CD4-positive, CD25-positive, alpha-beta regulatory T cell (primary cell): Measurements from ENCODE around the gene PGAM5. TPM values are rescaled to one million over a fixed set of nuclear protein-coding genes. Genes with fewer than 3 reads are reported as not detected.
"Not testable (repeated sequence)": the region's sequence is repeated elsewhere in the genome, so short reads cannot be mapped to it uniquely, and the experiment has no call there.

Source experiments
- ATAC-seq, 2 donors: fragments of 150-1000 bp; cut with Tn5 transposase; one replicate each; pipeline ENCODE4 v1.10.0; 2021; ENCODE audit warnings: low read depth in 2 of 2, moderate number of reproducible peaks in 2 of 2, moderate library complexity in 1 of 2
- DNase-seq, 3 donors: peaks; one replicate each; pipeline versions ENCODE4 v3.0.0 to v3.0.0-alpha.2; 2012 to 2022; ENCODE audit warnings: mixed read lengths in 1 of 3
- H3K27ac ChIP-seq: one replicate; pipeline ENCODE4 v1.7.0; 2013; ENCODE audit warnings: mild to moderate bottlenecking, low read length; ENCODE audit not compliant: insufficient read depth, poor library complexity, severe bottlenecking
- H3K27me3 ChIP-seq: one replicate; pipeline ENCODE4 v1.7.0; 2013; ENCODE audit warnings: low read length; ENCODE audit not compliant: control insufficient read depth, insufficient read depth
- H3K36me3 ChIP-seq: one replicate; pipeline ENCODE4 v1.7.0; 2013; ENCODE audit warnings: mild to moderate bottlenecking, low read length, moderate library complexity; ENCODE audit not compliant: control insufficient read depth, insufficient read depth
- H3K4me1 ChIP-seq: 2 replicates; pipeline ENCODE4 v1.7.0; 2013; ENCODE audit warnings: mild to moderate bottlenecking, low read length; ENCODE audit not compliant: insufficient read depth, control insufficient read depth, poor library complexity, severe bottlenecking
- H3K4me3 ChIP-seq: one replicate; pipeline ENCODE4 v1.7.0; 2013; ENCODE audit warnings: low read depth, mild to moderate bottlenecking, low read length, moderate library complexity
- H3K9me3 ChIP-seq, 2 experiments: 1 replicate in 1 of 2; 2 replicates in 1 of 2; pipeline ENCODE4 v1.7.0; 2013; ENCODE audit warnings: low read length in 2 of 2, mild to moderate bottlenecking in 1 of 2, moderate library complexity in 1 of 2; ENCODE audit not compliant: control insufficient read depth in 2 of 2
- H3K27ac Mint-ChIP-seq, 3 donors: one replicate each; pipeline ENCODE4 v1.8.0; 2020 to 2022; ENCODE audit warnings: mild to moderate bottlenecking in 3 of 3, mixed read lengths in 3 of 3, moderate library complexity in 2 of 3
- H3K27me3 Mint-ChIP-seq: one replicate; pipeline ENCODE4 v1.8.0; 2022; ENCODE audit warnings: mild to moderate bottlenecking, mixed read lengths
- H3K36me3 Mint-ChIP-seq: one replicate; pipeline ENCODE4 v1.8.0; 2020; ENCODE audit warnings: mixed read lengths
- H3K4me1 Mint-ChIP-seq, 4 donors: one replicate each; pipeline ENCODE4 v1.8.0; 2020 to 2022; ENCODE audit warnings: mixed read lengths in 4 of 4, mild to moderate bottlenecking in 1 of 4
- H3K4me3 Mint-ChIP-seq, 4 donors: one replicate each; pipeline ENCODE4 v1.8.0; 2020 to 2022; ENCODE audit warnings: mild to moderate bottlenecking in 4 of 4, mixed read lengths in 4 of 4, moderate library complexity in 3 of 4
- H3K9me3 Mint-ChIP-seq, 7 donors: one replicate each; pipeline ENCODE4 v1.8.0; 2020 to 2022; ENCODE audit warnings: mixed read lengths in 7 of 7, mild to moderate bottlenecking in 3 of 7, moderate library complexity in 2 of 7
- polyA plus RNA-seq, 4 donors: library from polyadenylated mRNA; unstranded; fragments of 300-500 nt; fragmentation: Illumina TruSeq; gene quantifications; one replicate each; pipeline ENCODE4 v1.2.3, GENCODE V29; 2021
- total RNA-seq: library from RNA; stranded (reverse); gene quantifications from one replicate; pipeline ENCODE4 v1.2.3, GENCODE V29; 2022

Gene PGAM5
- total and polyA plus RNA-seq, 5 donors from 2014 or later: 17.5 to 25.3 (median 19.4) TPM

DNA sequence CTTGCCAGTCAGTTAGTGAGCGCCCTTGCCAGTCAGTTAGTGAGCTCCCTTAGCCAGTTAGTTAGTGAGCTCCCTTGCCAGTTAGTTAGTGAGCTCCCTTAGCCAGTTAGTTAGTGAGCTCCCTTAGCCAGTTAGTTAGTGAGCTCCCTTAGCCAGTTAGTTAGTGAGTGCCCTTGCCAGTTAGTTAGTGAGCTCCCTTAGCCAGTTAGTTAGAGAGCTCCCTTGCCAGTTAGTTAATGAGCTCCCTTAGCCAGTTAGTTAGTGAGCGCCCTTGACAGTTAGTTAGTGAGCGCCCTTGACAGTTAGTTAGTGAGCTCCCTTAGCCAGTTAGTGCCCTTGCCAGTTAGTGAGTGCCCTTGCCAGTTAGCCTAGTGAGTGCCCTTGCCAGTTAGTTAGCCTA lies 15.8 kb upstream of the PGAM5 start:
- Mint-ChIP-seq H3K27ac (peak overlapping the region in 1 of 3 donors; percentile 59), H3K36me3 (peaks cover 12% of the 10 kb centered on the region), H3K4me3 (peak overlapping the region in 1 of 4 donors; percentile 43)
- not testable (repeated sequence) for H3K9me3 ChIP-seq, H3K27ac ChIP-seq, H3K4me1 ChIP-seq, H3K27me3 ChIP-seq, ATAC-seq, H3K27me3 Mint-ChIP-seq, H3K9me3 Mint-ChIP-seq, H3K4me3 ChIP-seq, DNase-seq, H3K4me1 Mint-ChIP-seq, H3K36me3 ChIP-seq

DNA sequence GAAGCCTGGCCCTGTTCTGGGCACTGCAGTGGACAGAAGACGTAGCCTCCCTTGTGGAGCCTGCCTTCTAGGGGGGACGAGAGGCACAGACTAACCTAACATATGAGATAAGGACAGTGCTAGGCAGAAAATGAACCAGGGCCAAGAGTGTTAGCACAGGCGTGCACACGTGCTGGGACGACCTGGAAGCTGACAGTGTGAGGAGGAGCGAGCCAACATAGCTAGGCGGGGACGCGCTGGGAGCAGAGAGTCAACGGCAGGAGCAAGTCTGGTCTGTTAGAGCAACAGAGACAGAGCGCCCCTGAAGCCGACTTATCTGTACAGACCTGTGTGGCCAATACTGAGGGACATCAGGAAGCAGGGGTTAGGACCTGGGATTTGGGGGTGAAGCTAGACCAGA lies 15.2 kb upstream of the PGAM5 start:
- H3K27ac ChIP-seq: no peak overlapping the region
- H3K36me3 ChIP-seq: peaks cover 8% of the 10 kb centered on the region
- DNase-seq (no peak), ATAC-seq (no peak)
- no peaks in the 10 kb centered on the region for H3K4me1 ChIP-seq
- Mint-ChIP-seq H3K36me3 (peaks cover 16% of the 10 kb centered on the region), H3K27me3 (no peaks in the 10 kb centered on the region), H3K4me1 (peaks cover 0 to 2% (median 1%) of the 10 kb centered on the region in 4 donors), H3K9me3 (peaks cover 0 to 1% (median 0%) of the 10 kb centered on the region in 7 donors), H3K27ac (peak overlapping the region in 1 of 3 donors; percentile 59), H3K4me3 (peak overlapping the region in 1 of 4 donors; percentile 43)
- no peaks in the 10 kb centered on the region for H3K27me3 ChIP-seq
- no peak overlapping the region for H3K4me3 ChIP-seq
- H3K9me3 ChIP-seq: no peaks in the 10 kb centered on the region

DNA sequence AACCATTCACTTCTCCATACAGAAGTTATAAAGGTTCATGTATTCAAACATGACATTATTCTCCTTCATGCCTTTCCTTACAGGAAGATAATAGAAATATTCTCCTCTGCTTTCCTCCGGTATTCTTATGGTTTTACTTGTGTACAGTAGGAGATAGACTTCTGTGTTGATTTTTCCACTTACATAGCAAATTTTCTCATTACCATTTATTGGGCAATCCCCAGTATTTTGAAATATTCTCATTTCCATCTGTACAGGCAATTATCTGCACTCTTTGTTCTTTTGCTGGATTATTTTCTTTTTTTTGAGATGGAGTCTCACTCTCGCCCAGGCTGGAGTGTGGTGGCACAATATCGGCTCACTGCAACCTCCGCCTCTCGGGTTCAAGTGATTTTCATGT lies 12.3 kb upstream of the PGAM5 start:
- Histone ChIP-seq H3K4me1 (no peaks in the 10 kb centered on the region), H3K9me3 (no peaks in the 10 kb centered on the region), H3K4me3 (no peak overlapping the region), H3K36me3 (peaks cover 8% of the 10 kb centered on the region), H3K27ac (no peak overlapping the region), H3K27me3 (no peaks in the 10 kb centered on the region)
- H3K4me3 Mint-ChIP-seq: no peak overlapping the region
- H3K27me3 Mint-ChIP-seq: no peaks in the 10 kb centered on the region
- DNase-seq (no peak), ATAC-seq (no peak)
- H3K36me3 Mint-ChIP-seq: peaks cover 17% of the 10 kb centered on the region
- H3K27ac Mint-ChIP-seq: no peak overlapping the region
- H3K9me3 Mint-ChIP-seq: peaks cover 0 to 1% (median 0%) of the 10 kb centered on the region in 7 donors
- H3K4me1 Mint-ChIP-seq: peaks cover 0 to 4% (median 1%) of the 10 kb centered on the region in 4 donors

DNA sequence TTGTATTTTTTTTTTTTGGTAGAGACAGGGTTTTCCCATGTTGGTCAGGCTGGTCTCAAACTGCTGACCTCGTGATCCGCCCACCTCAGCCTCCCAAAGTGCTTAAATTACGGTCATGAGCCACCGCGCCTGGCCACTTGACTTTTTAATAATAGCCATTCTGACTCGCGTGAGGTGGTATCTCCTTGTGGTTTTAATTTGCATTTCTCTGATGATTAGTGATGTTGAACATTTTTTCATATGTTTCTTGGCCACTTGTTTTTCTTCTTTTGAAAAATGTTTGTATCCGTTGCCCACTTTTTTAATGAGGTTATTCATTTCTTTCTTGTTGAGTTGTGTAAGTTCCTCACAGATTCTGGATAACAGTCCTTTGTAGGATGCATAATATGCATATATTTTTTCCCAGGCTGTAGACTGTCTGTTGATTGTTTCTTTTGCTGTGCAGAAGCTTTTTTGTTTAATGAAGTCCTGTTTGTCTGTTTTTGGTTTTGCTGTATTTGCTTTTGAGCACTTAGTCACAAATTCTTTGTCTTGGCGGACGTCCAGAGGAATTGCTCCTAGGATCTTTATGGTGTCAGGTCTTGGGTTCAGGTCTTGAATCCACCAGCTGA lies 10.3 kb upstream of the PGAM5 start:
- DNase-seq: no peak
- peaks cover 8% of the 10 kb centered on the region for H3K36me3 ChIP-seq
- peaks cover 0 to 4% (median 1%) of the 10 kb centered on the region in 4 donors for H3K4me1 Mint-ChIP-seq
- no peak overlapping the region for H3K4me3 ChIP-seq
- H3K9me3 Mint-ChIP-seq: peaks cover 0 to 1% (median 0%) of the 10 kb centered on the region in 7 donors
- no peaks in the 10 kb centered on the region for H3K27me3 ChIP-seq
- H3K27me3 Mint-ChIP-seq: no peaks in the 10 kb centered on the region
- no peaks in the 10 kb centered on the region for H3K4me1 ChIP-seq
- no peak overlapping the region for H3K27ac Mint-ChIP-seq
- H3K4me3 Mint-ChIP-seq: no peak overlapping the region
- H3K36me3 Mint-ChIP-seq: peaks cover 16% of the 10 kb centered on the region
- H3K27ac ChIP-seq: no peak overlapping the region
- H3K9me3 ChIP-seq: no peaks in the 10 kb centered on the region
- no peak for ATAC-seq

DNA sequence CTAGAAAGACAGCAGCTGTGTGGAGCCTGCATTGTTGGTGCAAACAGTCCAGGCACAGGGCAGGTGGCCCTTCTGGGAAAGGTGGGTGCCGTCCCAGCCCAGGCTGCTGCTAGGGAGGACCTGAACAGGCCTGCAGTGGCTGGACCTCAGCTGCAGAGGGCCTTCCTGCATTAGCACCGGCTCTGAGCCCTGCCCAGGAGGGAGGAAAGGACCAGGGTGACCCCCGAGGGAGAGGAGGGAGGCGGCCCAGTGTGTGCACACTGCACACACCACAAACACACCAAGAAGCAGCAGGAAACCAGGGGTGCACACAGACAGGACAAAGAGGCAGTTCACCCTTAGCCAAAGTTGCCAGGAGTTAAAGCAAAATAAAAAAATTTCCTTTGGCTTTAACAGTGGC lies 8.0 kb upstream of the PGAM5 start:
- DNase-seq (no peak), ATAC-seq (no peak)
- no peaks in the 10 kb centered on the region for H3K4me1 ChIP-seq
- no peak overlapping the region for H3K4me3 Mint-ChIP-seq
- peaks cover 0 to 6% (median 0%) of the 10 kb centered on the region in 7 donors for H3K9me3 Mint-ChIP-seq
- H3K4me3 ChIP-seq: no peak overlapping the region
- peak overlapping the region in 1 of 3 donors; percentile 9 for H3K27ac Mint-ChIP-seq
- peaks cover 0 to 5% of the 10 kb centered on the region in 2 experiments for H3K9me3 ChIP-seq
- H3K36me3 Mint-ChIP-seq: peaks cover 8% of the 10 kb centered on the region
- no peaks in the 10 kb centered on the region for H3K27me3 Mint-ChIP-seq
- peaks cover 2% of the 10 kb centered on the region for H3K36me3 ChIP-seq
- H3K4me1 Mint-ChIP-seq: peaks cover 0 to 9% (median 1%) of the 10 kb centered on the region in 4 donors
- H3K27ac ChIP-seq: no peak overlapping the region
- H3K27me3 ChIP-seq: no peaks in the 10 kb centered on the region

- H3K4me1 Mint-ChIP-seq: peaks cover 0 to 9% (median 1%) of the 10 kb centered on the region in 4 donors
- no peak overlapping the region for H3K4me3 ChIP-seq
- H3K4me1 ChIP-seq: no peaks in the 10 kb centered on the region
- H3K36me3 Mint-ChIP-seq: peaks cover 5% of the 10 kb centered on the region
- H3K27me3 ChIP-seq: no peaks in the 10 kb centered on the region
- no peak overlapping the region for H3K4me3 Mint-ChIP-seq
- H3K9me3 ChIP-seq: peaks cover 0 to 5% of the 10 kb centered on the region in 2 experiments
- H3K27ac ChIP-seq: no peak overlapping the region
- H3K9me3 Mint-ChIP-seq: peaks cover 0 to 15% (median 2%) of the 10 kb centered on the region in 7 donors
- ATAC-seq (no peak), DNase-seq (no peak)
- H3K27me3 Mint-ChIP-seq: no peaks in the 10 kb centered on the region
- H3K27ac Mint-ChIP-seq: no peak overlapping the region
- H3K36me3 ChIP-seq: no peaks in the 10 kb centered on the region
These were observed 7.0 kb upstream of the PGAM5 start for GRCh38 chr12:132703641-132704040.

DNA sequence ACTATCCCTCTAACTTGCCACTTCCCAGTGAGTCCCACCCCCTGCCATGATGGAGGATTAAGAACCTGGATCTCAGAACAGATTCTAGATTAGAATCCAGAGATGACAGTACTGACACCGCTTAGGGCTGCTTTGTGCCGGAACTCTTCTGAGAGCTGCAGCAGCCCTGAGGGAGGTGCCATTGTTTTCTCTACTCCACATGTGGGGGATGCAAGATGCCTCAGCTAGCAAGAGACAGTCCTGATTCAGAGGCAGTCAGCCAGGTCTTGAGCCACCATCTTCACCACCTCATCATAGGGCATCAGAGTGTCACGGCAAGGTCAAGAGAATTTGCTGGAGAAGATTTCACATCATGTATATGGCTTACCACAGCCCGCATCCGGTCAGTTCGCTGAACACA lies 3.4 kb upstream of the PGAM5 start:
- H3K9me3 ChIP-seq: peaks cover 0 to 5% of the 10 kb centered on the region in 2 experiments
- peaks cover 18% of the 10 kb centered on the region for H3K4me1 ChIP-seq
- no peaks in the 10 kb centered on the region for H3K27me3 ChIP-seq
- H3K27ac Mint-ChIP-seq: peak overlapping the region in 1 of 3 donors; percentile 77
- peaks cover 4 to 15% (median 9%) of the 10 kb centered on the region in 4 donors for H3K4me1 Mint-ChIP-seq
- H3K4me3 ChIP-seq: no peak overlapping the region
- ATAC-seq (no peak), DNase-seq (no peak)
- H3K27me3 Mint-ChIP-seq: no peaks in the 10 kb centered on the region
- H3K4me3 Mint-ChIP-seq: peak overlapping the region; percentile 1 to 59 (median 40)
- no peak overlapping the region for H3K27ac ChIP-seq
- H3K36me3 ChIP-seq: no peaks in the 10 kb centered on the region
- peaks cover 0 to 17% (median 2%) of the 10 kb centered on the region in 7 donors for H3K9me3 Mint-ChIP-seq
- no peaks in the 10 kb centered on the region for H3K36me3 Mint-ChIP-seq

GRCh38 chr12:132708150-132708549 lies 2.5 kb upstream of the PGAM5 start:
- DNase-seq (no peak), ATAC-seq (no peak)
- Histone ChIP-seq H3K9me3 (peaks cover 0 to 5% of the 10 kb centered on the region in 2 experiments), H3K4me3 (no peak overlapping the region), H3K27me3 (no peaks in the 10 kb centered on the region), H3K27ac (no peak overlapping the region), H3K36me3 (no peaks in the 10 kb centered on the region), H3K4me1 (peaks cover 22% of the 10 kb centered on the region)
- Mint-ChIP-seq H3K36me3 (no peaks in the 10 kb centered on the region), H3K27ac (peak overlapping the region in 2 of 3 donors; percentile 5 to 92), H3K4me1 (peaks cover 5 to 21% (median 10%) of the 10 kb centered on the region in 4 donors), H3K27me3 (no peaks in the 10 kb centered on the region), H3K4me3 (peak overlapping the region in 2 of 4 donors; percentile 27 to 35), H3K9me3 (peaks cover 0 to 17% (median 2%) of the 10 kb centered on the region in 7 donors)
